B cell (primary cell): Measurements from ENCODE around the gene ABCA13.

Experiments
- CTCF ChIP-seq: fragments of 200-600 bp; IDR thresholded peaks from one replicate; pipeline ENCODE4 v1.8.0; 2022; ENCODE audit warnings: antibody characterized with exemption, mild to moderate bottlenecking
- EZH2 ChIP-seq: IDR thresholded peaks from 2 replicates; pipeline ENCODE4 v1.6.1; 2012; ENCODE audit warnings: borderline replicate concordance, low read depth, mild to moderate bottlenecking, moderate library complexity, low read length; ENCODE audit not compliant: insufficient read depth, poor library complexity, severe bottlenecking

GRCh38 chr7:48209004-48209600 is 37.8 kb downstream of the ABCA13 start:
- TF ChIP-seq EZH2 = no peak
- TF ChIP-seq CTCF = no peak
